Measurements from ENCODE around the gene CNGB1. TPM values are rescaled to one million over a fixed set of nuclear protein-coding genes. Genes with fewer than 3 reads are reported as not detected.
A peak's percentile ranks its signal among the peaks of the same experiment; 100 is the strongest.

The CNGB1 gene
- total RNA-seq, 1 experiment from 2014 or later: not detected

- no peak overlapping the region for H3K27ac ChIP-seq (ENCODE audit: low read depth, low read length, poor library complexity, severe bottlenecking)
- H3K4me1 ChIP-seq (ENCODE audit: insufficient read depth, low read length, poor library complexity, severe bottlenecking): no peaks in the 10 kb centered on the region
- intact Hi-C loops (cut with micrococcal nuclease; ENCODE audit: unreplicated experiment): no loop called here
- H3K27me3 ChIP-seq (replicated peaks; ENCODE audit: insufficient read depth, low read depth, low read length, poor library complexity): no peaks in the 10 kb centered on the region
- TF ChIP-seq CTCF (conservative IDR thresholded peaks at IDR 0.05; ENCODE audit: low read depth, low read length) (no peak; the same call in 1 of the 2 replicates), EZH2 (IDR thresholded peaks at IDR 0.05; ENCODE audit: borderline replicate concordance, low read depth, low read length, poor library complexity, severe bottlenecking) (no peak)
- ChIA-PET POLR2A (ENCODE audit: low non-redundant PET) (interaction anchor here (0.6 kb wide), 1 partner anchor 23 kb away, joined by 3 read pairs; no protein-coding TSS in a partner anchor), CTCF (interaction anchor here (0.6 to 0.8 kb wide), 2 partner anchors 37 to 387 kb away, joined by 3 to 7 read pairs; no protein-coding TSS in a partner anchor)
- no peaks in the 10 kb centered on the region for H3K9me3 ChIP-seq (ENCODE audit: low read depth, low read length, poor library complexity, severe bottlenecking)
- H3K36me3 ChIP-seq (ENCODE audit: insufficient read depth, low read length, poor library complexity, severe bottlenecking): no peaks in the 10 kb centered on the region
- no TSS peak for BruUV-seq (replicated peaks)
- peak; percentile 26 for DNase-seq (ENCODE audit: low spot score)
- no peak overlapping the region for H3K4me3 ChIP-seq (ENCODE audit: low read depth, low read length, poor library complexity, severe bottlenecking)
Observed at GRCh38 chr16:57977418-57978069, 6.6 kb upstream of the CNGB1 start.

- Histone ChIP-seq H3K27ac (ENCODE audit: low read depth, low read length, poor library complexity, severe bottlenecking) (no peak overlapping the region), H3K4me3 (ENCODE audit: low read depth, low read length, poor library complexity, severe bottlenecking) (no peak overlapping the region), H3K9me3 (ENCODE audit: low read depth, low read length, poor library complexity, severe bottlenecking) (no peaks in the 10 kb centered on the region), H3K36me3 (ENCODE audit: insufficient read depth, low read length, poor library complexity, severe bottlenecking) (no peaks in the 10 kb centered on the region), H3K27me3 (replicated peaks; ENCODE audit: insufficient read depth, low read depth, low read length, poor library complexity) (no peaks in the 10 kb centered on the region), H3K4me1 (ENCODE audit: insufficient read depth, low read length, poor library complexity, severe bottlenecking) (no peaks in the 10 kb centered on the region)
- no peak for TF ChIP-seq CTCF (conservative IDR thresholded peaks at IDR 0.05; ENCODE audit: low read depth, low read length)
- TF ChIP-seq EZH2 (IDR thresholded peaks at IDR 0.05; ENCODE audit: borderline replicate concordance, low read depth, low read length, poor library complexity, severe bottlenecking): no peak
- ChIA-PET CTCF (no interaction called here), POLR2A (ENCODE audit: low non-redundant PET) (no interaction called here)
- DNase-seq (ENCODE audit: low spot score): no peak
- intact Hi-C loops (cut with micrococcal nuclease; ENCODE audit: unreplicated experiment): no loop called here
- no TSS peak for BruUV-seq (replicated peaks)
Observed at GRCh38 chr16:57976331-57976796, 5.4 kb upstream of the CNGB1 start.

GRCh38 chr16:57972306-57972705, 1.4 kb upstream of the CNGB1 start:
- intact Hi-C loops (cut with micrococcal nuclease; ENCODE audit: unreplicated experiment): no loop called here
- H3K9me3 ChIP-seq (ENCODE audit: low read depth, low read length, poor library complexity, severe bottlenecking): no peaks in the 10 kb centered on the region
- POLR2A ChIA-PET (ENCODE audit: low non-redundant PET): no interaction called here

More at GRCh38 chr16:57972306-57972705, 1.4 kb upstream of the CNGB1 start:
- no peak overlapping the region for H3K4me3 ChIP-seq (ENCODE audit: low read depth, low read length, poor library complexity, severe bottlenecking)
- no peaks in the 10 kb centered on the region for H3K36me3 ChIP-seq (ENCODE audit: insufficient read depth, low read length, poor library complexity, severe bottlenecking)
- TF ChIP-seq EZH2 (IDR thresholded peaks at IDR 0.05; ENCODE audit: borderline replicate concordance, low read depth, low read length, poor library complexity, severe bottlenecking) (no peak), CTCF (conservative IDR thresholded peaks at IDR 0.05; ENCODE audit: low read depth, low read length) (no peak)
- CTCF ChIA-PET: no interaction called here
- H3K27me3 ChIP-seq (replicated peaks; ENCODE audit: insufficient read depth, low read depth, low read length, poor library complexity): no peaks in the 10 kb centered on the region
- H3K4me1 ChIP-seq (ENCODE audit: insufficient read depth, low read length, poor library complexity, severe bottlenecking): no peaks in the 10 kb centered on the region
- no peak for DNase-seq (ENCODE audit: low spot score)
- no TSS peak for BruUV-seq (replicated peaks)
- no peak overlapping the region for H3K27ac ChIP-seq (ENCODE audit: low read depth, low read length, poor library complexity, severe bottlenecking)

Measured in A673 (cell line).